Breast epithelium (tissue), 4 donors: ENCODE results near the gene HGFAC. TPM values are rescaled to one million over a fixed set of nuclear protein-coding genes. Genes with fewer than 3 reads are reported as not detected.
"Not testable (repeated sequence)": the region's sequence is repeated elsewhere in the genome, so short reads cannot be mapped to it uniquely, and the experiment has no call there.

ENCODE experiments used
- DNase-seq, 2 donors: peaks; one replicate each; pipeline ENCODE4 v3.0.0-alpha.2; 2019; ENCODE audit warnings: low spot score in 2 of 2
- H3K27ac ChIP-seq, 2 donors: fragments of 200-600 bp; sonication (generic) in 1 of 2; one replicate each; pipeline ENCODE4 v1.5.1; 2016 to 2019; ENCODE audit warnings: mild to moderate bottlenecking in 1 of 2
- H3K27me3 ChIP-seq, 2 donors: fragments of 200-600 bp; sonication (generic) in 1 of 2; one replicate each; pipeline versions ENCODE4 v1.5.1 to v1.6.0; 2017 to 2019; ENCODE audit warnings: control low read depth in 1 of 2, mild to moderate bottlenecking in 1 of 2
- H3K36me3 ChIP-seq: fragments of 200-600 bp; one replicate; pipeline ENCODE4 v1.5.1; 2019
- H3K4me1 ChIP-seq, 2 donors: fragments of 200-600 bp; sonication (generic); one replicate each; pipeline ENCODE4 v1.5.1; 2016 to 2019; ENCODE audit warnings: control low read depth in 1 of 2
- H3K4me3 ChIP-seq, 3 donors: fragments of 200-600 bp; sonication (generic); 1 replicate in 2 of 3; 2 replicates in 1 of 3; pipeline ENCODE4 v1.5.1; 2016 to 2019; ENCODE audit warnings: mild to moderate bottlenecking in 3 of 3, moderate library complexity in 2 of 3
- H3K9me3 ChIP-seq, 2 donors: fragments of 200-600 bp; sonication (generic) in 1 of 2; one replicate each; pipeline ENCODE4 v1.5.1; 2016 to 2019; ENCODE audit warnings: control low read depth in 1 of 2
- CTCF ChIP-seq, 3 donors: fragments of 450-650 bp; IDR thresholded peaks; one replicate each; pipeline ENCODE4 v1.5.1; 2016 to 2017; ENCODE audit warnings: antibody characterized with exemption in 3 of 3, mild to moderate bottlenecking in 3 of 3, moderate library complexity in 3 of 3
- POLR2A ChIP-seq: fragments of 450-650 bp; IDR thresholded peaks from one replicate; pipeline ENCODE4 v1.6.1; 2016; ENCODE audit warnings: antibody characterized with exemption, mild to moderate bottlenecking, moderate library complexity
- POLR2AphosphoS5 ChIP-seq, 3 donors: sonication (generic); formaldehyde crosslinking; IDR thresholded peaks; one replicate each; pipeline ENCODE4 v1.6.1; 2017; ENCODE audit warnings: antibody characterized with exemption in 3 of 3
- intact Hi-C: fragments of 100-400 bp; cut with DNase I; formaldehyde crosslinking; loops from one replicate; pipeline ENCODE4 v1.15.1; 2023; ENCODE audit warnings: low total_unique reads
- total RNA-seq, 3 donors: library from RNA; depleted of rRNA; stranded (reverse); fragments of >200 nt; gene quantifications; one replicate each; pipeline ENCODE4 v1.1.0, GENCODE V29; 2016

HGFAC gene
- total RNA-seq, 3 donors from 2014 or later = 0.59 to 1.3 TPM; not detected in 1

- intact Hi-C loops = no loop called here
- H3K4me1 ChIP-seq = no peaks in the 10 kb centered on the region
These were observed 33.6 kb upstream of the HGFAC start for GRCh38 chr4:3407930-3408792.

GRCh38 chr4:3408793-3409330 lies 32.9 kb upstream of the HGFAC start:
- H3K27me3 ChIP-seq = no peaks in the 10 kb centered on the region
- H3K4me3 ChIP-seq = no peak overlapping the region
- intact Hi-C loops = no loop called here
- no peaks in the 10 kb centered on the region for H3K4me1 ChIP-seq
- TF ChIP-seq POLR2A (no peak), POLR2AphosphoS5 (IDR thresholded peaks at IDR 0.05) (no peak), CTCF (IDR thresholded peaks at IDR 0.05) (no peak)
- H3K9me3 ChIP-seq = peaks cover 0 to 3% of the 10 kb centered on the region in 2 donors
- H3K27ac ChIP-seq = no peak overlapping the region
- H3K36me3 ChIP-seq = no peaks in the 10 kb centered on the region
- peak in 1 of 2 donors; percentile 7 for DNase-seq

More at GRCh38 chr4:3407930-3408792, 33.6 kb upstream of the HGFAC start:
- Histone ChIP-seq H3K36me3 (no peaks in the 10 kb centered on the region), H3K27ac (no peak overlapping the region), H3K9me3 (peaks cover 0 to 3% of the 10 kb centered on the region in 2 donors), H3K4me3 (no peak overlapping the region), H3K27me3 (no peaks in the 10 kb centered on the region)
- peak in 1 of 2 donors; percentile 44 for DNase-seq
- no peak for TF ChIP-seq POLR2A

GRCh38 chr4:3409571-3410091 lies 32.1 kb upstream of the HGFAC start:
- DNase-seq = peak in 1 of 2 donors; percentile 50
- Histone ChIP-seq H3K4me3 (no peak overlapping the region), H3K4me1 (no peaks in the 10 kb centered on the region), H3K27ac (no peak overlapping the region), H3K27me3 (no peaks in the 10 kb centered on the region), H3K36me3 (no peaks in the 10 kb centered on the region), H3K9me3 (peaks cover 0 to under 1% of the 10 kb centered on the region in 2 donors)
- intact Hi-C loops = loop anchor here (2.0 kb wide), 1 partner anchor 69 kb away; no protein-coding TSS in a partner anchor
- TF ChIP-seq POLR2A (no peak), CTCF (IDR thresholded peaks at IDR 0.05) (no peak), POLR2AphosphoS5 (IDR thresholded peaks at IDR 0.05) (no peak)

GRCh38 chr4:3410401-3411135 lies 31.2 kb upstream of the HGFAC start:
- peak in 1 of 2 donors; percentile 65 for DNase-seq
- H3K27ac ChIP-seq = no peak overlapping the region

GRCh38 chr4:3411190-3411589 lies 30.6 kb upstream of the HGFAC start:
- H3K27ac ChIP-seq, H3K4me1 ChIP-seq, H3K27me3 ChIP-seq, DNase-seq, H3K4me3 ChIP-seq, H3K9me3 ChIP-seq, H3K36me3 ChIP-seq: not testable (repeated sequence)
- intact Hi-C loops = loop anchor here (2.0 kb wide), 1 partner anchor 68 kb away; no protein-coding TSS in a partner anchor

More at GRCh38 chr4:3410401-3411135, 31.2 kb upstream of the HGFAC start:
- Histone ChIP-seq H3K9me3 (no peaks in the 10 kb centered on the region), H3K27me3 (no peaks in the 10 kb centered on the region), H3K4me1 (no peaks in the 10 kb centered on the region), H3K36me3 (no peaks in the 10 kb centered on the region), H3K4me3 (no peak overlapping the region)
- intact Hi-C loops = loop anchor here (2.0 kb wide), 1 partner anchor 68 kb away; no protein-coding TSS in a partner anchor
- TF ChIP-seq POLR2A (no peak), POLR2AphosphoS5 (IDR thresholded peaks at IDR 0.05) (no peak), CTCF (IDR thresholded peaks at IDR 0.05) (peak in 1 of 3 donors; percentile 8)
